NCI-H2107 treated with DMSO at 0.1 percent for 48 hours (cell line): ENCODE data around the gene ZNF316.
"Not testable (repeated sequence)": the region's sequence is repeated elsewhere in the genome, so short reads cannot be mapped to it uniquely, and the experiment has no call there.

Experiments used
- DNase-seq: peaks from one replicate; lab custom pipeline; 2025; ENCODE audit not compliant: unreplicated experiment; lab: John Stamatoyannopoulos, UW

The ZNF316 gene

GRCh38 chr7:6646465-6646864 lies 9.3 kb downstream of the ZNF316 start:
- no peak for DNase-seq

GRCh38 chr7:6647080-6647479 lies 10.0 kb downstream of the ZNF316 start:
- DNase-seq, result no peak

- no peak for DNase-seq
Measured at GRCh38 chr7:6647541-6647940, 10.4 kb downstream of the ZNF316 start.

- DNase-seq, result no peak
Measured at GRCh38 chr7:6648066-6648814, 11.1 kb downstream of the ZNF316 start.

- no peak for DNase-seq
Measured at GRCh38 chr7:6648815-6649104, 11.6 kb downstream of the ZNF316 start.

GRCh38 chr7:6649241-6649961 lies 12.3 kb downstream of the ZNF316 start:
- no peak for DNase-seq

- DNase-seq, result no peak
Measured at GRCh38 chr7:6650086-6650485, 13.0 kb downstream of the ZNF316 start.

- no peak for DNase-seq
Measured at GRCh38 chr7:6650521-6651011, 13.4 kb downstream of the ZNF316 start.

GRCh38 chr7:6651851-6652445 lies 14.8 kb downstream of the ZNF316 start:
- no peak for DNase-seq

GRCh38 chr7:6652446-6653011 lies 15.4 kb downstream of the ZNF316 start:
- DNase-seq, result no peak

- DNase-seq, result no peak
Measured at GRCh38 chr7:6653071-6654003, 16.2 kb downstream of the ZNF316 start.

GRCh38 chr7:6654113-6654841 lies 17.2 kb downstream of the ZNF316 start:
- no peak for DNase-seq

- no peak for DNase-seq
Measured at GRCh38 chr7:6654842-6655610, 17.9 kb downstream of the ZNF316 start.

GRCh38 chr7:6655636-6656385 lies 18.7 kb downstream of the ZNF316 start:
- DNase-seq, result no peak

GRCh38 chr7:6656413-6656812 lies 19.3 kb downstream of the ZNF316 start:
- DNase-seq, result no peak

- no peak for DNase-seq
Measured at GRCh38 chr7:6658618-6659345, 21.7 kb downstream of the ZNF316 start.

GRCh38 chr7:6670851-6671250 lies 33.7 kb downstream of the ZNF316 start:
- not testable (repeated sequence) for DNase-seq

- DNase-seq, result no peak
Measured at GRCh38 chr7:6675807-6676405, 38.8 kb downstream of the ZNF316 start.
